NB4 (cell line): ENCODE data around the gene RELL2.
A peak's percentile ranks its signal among the peaks of the same experiment; 100 is the strongest.
"Not testable (repeated sequence)": the region's sequence is repeated elsewhere in the genome, so short reads cannot be mapped to it uniquely, and the experiment has no call there.

Experiments
- DNase-seq: peaks from one replicate; pipeline ENCODE4 v3.0.0; 2010; ENCODE audit warnings: low read depth
- H3K4me3 ChIP-seq: one replicate; pipeline ENCODE4 v1.5.1; 2011; ENCODE audit warnings: mild to moderate bottlenecking, low read depth, low read length, moderate library complexity
- MYC ChIP-seq: IDR thresholded peaks from 2 replicates; pipeline ENCODE4 v1.6.1; 2011; ENCODE audit warnings: low read depth, low read length
- POLR2A ChIP-seq: IDR thresholded peaks from 2 replicates; pipeline ENCODE4 v1.6.1; 2011; ENCODE audit warnings: mild to moderate bottlenecking; ENCODE audit not compliant: insufficient read length; ENCODE audit errors: extremely low read depth
- TF ChIP-seq, protein P1 (sequence below): IDR thresholded peaks from one replicate; pipeline ENCODE4 v1.5.1; 2012; ENCODE audit warnings: low read depth, low read length
- TF ChIP-seq, protein P2 (sequence below): IDR thresholded peaks from 2 replicates; pipeline ENCODE4 v1.6.1; 2011; ENCODE audit warnings: low read depth, low read length

Gene RELL2

DNA sequence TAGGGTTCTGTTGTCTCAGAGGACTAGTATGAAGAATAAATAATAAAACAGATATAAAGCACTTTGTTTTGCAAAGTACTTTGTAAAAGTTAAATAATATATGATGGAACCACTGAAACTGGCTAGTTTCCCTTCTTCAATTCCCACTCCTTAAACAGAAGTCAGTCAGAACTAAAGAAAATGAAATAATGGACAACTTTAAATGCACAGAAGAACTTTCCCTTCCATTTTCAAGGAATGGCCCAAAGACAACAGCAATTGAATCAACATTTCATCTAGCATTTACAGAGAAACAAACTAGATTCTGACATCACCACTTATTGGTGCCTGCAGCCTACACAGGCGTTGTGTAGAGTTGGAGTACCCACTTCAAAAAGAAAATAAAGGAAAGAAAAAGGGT, 34.2 kb upstream of the RELL2 start:
- no peak for DNase-seq
- TF ChIP-seq, protein P1, sequence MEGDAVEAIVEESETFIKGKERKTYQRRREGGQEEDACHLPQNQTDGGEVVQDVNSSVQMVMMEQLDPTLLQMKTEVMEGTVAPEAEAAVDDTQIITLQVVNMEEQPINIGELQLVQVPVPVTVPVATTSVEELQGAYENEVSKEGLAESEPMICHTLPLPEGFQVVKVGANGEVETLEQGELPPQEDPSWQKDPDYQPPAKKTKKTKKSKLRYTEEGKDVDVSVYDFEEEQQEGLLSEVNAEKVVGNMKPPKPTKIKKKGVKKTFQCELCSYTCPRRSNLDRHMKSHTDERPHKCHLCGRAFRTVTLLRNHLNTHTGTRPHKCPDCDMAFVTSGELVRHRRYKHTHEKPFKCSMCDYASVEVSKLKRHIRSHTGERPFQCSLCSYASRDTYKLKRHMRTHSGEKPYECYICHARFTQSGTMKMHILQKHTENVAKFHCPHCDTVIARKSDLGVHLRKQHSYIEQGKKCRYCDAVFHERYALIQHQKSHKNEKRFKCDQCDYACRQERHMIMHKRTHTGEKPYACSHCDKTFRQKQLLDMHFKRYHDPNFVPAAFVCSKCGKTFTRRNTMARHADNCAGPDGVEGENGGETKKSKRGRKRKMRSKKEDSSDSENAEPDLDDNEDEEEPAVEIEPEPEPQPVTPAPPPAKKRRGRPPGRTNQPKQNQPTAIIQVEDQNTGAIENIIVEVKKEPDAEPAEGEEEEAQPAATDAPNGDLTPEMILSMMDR = no peak
- TF ChIP-seq, protein P2, sequence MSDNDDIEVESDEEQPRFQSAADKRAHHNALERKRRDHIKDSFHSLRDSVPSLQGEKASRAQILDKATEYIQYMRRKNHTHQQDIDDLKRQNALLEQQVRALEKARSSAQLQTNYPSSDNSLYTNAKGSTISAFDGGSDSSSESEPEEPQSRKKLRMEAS = no peak
- no peak for TF ChIP-seq MYC
- no peak for TF ChIP-seq POLR2A
- peak overlapping the region; percentile 42 for H3K4me3 ChIP-seq

DNA sequence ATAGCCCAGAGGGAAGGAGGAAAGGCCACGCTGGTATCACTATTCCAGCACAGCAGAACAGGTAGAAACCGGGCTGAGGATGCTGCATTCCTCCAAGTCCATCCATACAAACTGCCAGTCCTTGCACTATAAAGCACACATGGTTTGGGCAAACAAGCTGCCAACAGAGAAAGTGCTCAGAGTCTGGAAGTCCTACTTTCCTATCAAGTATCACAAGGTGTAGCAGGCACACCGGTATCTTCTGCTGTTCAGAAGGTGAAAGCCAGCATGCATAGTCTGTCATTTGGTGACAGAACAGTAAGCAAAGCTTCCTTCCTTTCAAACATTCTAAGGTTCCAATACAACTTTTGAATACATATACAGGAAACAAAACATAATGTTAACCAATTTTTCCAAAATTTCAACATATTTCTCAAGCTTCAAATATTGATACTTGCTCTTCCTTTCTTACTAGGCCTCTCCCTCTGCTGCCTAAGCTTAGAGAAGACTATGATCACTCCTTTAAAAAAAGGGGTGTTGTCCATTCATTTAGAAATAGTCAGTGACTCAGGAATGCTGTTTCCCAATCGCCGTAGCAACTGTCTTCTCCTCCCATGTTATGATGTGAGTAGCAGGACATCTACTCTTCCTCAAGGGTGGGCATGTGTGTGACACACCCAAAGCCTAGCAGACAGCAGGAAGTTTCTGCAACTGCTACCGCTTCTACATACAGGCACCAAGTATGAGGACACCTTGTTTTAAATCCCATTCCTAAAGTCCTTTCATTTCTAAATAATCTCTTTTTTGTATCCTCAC, 32.7 kb upstream of the RELL2 start:
- TF ChIP-seq POLR2A (peak; percentile 28), MYC (no peak; the same call in 1 of the 2 replicates)
- TF ChIP-seq, protein P2 = peak; percentile 76
- peak; percentile 97 for DNase-seq
- peak overlapping the region; percentile 53 for H3K4me3 ChIP-seq

DNA sequence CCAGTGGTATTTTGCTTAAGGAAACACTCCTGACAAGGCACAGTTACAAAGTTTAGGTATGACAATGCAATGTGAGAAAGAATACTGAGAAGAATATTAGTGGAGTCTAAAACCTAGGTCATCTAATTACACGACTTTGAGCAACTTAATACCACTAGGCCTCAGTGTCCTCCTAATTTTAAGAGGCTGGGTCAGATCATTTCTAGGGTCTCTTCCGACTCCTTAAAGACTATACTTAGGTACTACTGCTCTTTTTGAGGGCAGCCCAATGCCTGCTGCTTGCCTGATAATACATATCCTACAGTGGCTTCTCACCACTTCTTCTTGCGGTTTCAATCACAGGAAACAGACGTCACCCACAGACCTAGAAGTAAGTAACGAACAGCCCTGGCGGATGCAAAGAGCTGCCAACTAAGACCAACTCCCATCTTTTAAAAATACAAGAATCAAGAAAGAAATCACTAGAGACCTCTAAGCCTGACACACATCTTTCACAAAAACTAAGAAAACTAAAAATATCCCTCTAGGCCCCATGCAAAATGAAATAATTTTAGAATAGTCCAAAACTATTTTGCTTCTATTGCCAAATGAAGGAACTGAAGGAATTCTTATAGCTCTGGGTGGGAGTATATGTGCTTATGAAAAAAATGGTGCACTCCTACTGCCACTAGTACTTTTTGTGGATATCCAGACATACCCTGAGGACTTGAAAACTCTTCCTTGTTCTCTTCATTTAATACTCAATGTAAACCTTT, 31.1 kb upstream of the RELL2 start:
- TF ChIP-seq, protein P1 = no peak
- TF ChIP-seq MYC = peak; percentile 52
- TF ChIP-seq, protein P2 = 0 out of 2 replicates have a peak, but pooled peaks have one; percentile 24
- peak; percentile 41 for TF ChIP-seq POLR2A
- peak; percentile 97 for DNase-seq
- peak overlapping the region; percentile 53 for H3K4me3 ChIP-seq

DNA sequence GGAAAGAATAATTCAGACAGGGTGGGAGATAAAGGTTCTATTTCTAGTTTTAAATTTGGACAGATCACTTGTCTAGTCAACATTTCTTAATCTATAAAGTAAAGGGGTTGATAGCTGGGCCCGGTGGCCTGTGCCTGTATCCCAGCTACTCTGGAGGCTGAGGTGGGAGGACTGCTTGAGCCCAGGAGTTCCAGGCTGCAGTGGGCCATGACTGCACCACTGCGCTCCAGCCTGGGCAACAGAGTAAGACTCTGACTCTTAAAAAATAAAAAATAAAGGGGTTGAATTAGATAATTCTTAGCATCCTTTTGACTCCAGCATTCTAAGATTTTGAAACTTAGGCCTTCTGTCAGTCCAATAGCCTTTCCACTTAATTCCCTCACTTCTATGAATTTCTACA, 28.8 kb upstream of the RELL2 start:
- H3K4me3 ChIP-seq = peak overlapping the region; percentile 25
- no peak for TF ChIP-seq POLR2A
- TF ChIP-seq, protein P1 = no peak
- TF ChIP-seq, protein P2 = no peak
- TF ChIP-seq MYC = no peak
- DNase-seq = no peak

DNA sequence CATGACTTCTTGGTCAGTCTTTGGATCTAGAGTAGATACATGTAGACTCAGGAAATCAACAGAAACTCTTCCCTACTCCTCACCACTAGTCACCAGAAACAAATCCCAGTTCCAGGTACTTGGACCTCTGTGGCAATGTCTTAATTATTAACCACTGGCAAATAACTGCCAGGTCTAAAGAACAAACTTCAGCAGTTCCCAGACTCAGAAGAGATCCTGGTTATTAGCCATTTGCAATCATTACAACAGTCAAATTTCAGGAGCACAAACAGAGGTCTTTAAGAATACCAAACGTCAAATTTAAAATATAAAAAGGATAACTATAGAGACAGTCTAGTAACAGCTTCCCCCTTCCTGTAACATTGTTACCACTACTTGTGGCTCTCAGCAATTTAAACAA, 28.2 kb upstream of the RELL2 start:
- DNase-seq = no peak
- no peak for TF ChIP-seq POLR2A
- TF ChIP-seq, protein P1 = no peak
- TF ChIP-seq, protein P2 = no peak
- peak overlapping the region; percentile 19 for H3K4me3 ChIP-seq

DNA sequence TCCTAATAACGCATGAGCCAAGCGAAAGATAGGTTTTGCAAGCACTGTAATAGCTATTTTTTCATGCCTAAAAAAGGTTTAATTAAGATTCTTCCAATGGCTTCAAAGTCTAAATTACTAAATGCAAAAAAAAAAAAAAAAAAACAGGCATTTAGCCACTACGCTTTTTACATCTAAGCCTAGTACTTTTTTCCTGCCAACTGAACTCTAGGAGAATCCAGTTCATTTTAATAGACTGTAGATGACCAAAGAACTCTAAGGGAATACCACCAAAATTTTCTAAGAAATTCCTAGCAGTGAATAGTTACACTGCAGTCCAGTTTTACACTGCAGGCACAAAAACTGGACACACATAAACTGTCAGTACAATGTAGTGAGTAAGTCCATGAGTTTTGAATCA, 27.8 kb upstream of the RELL2 start:
- H3K4me3 ChIP-seq = peak overlapping the region; percentile 19
- TF ChIP-seq, protein P1 = no peak
- no peak for TF ChIP-seq MYC
- TF ChIP-seq, protein P2 = no peak
- no peak for TF ChIP-seq POLR2A
- no peak for DNase-seq

DNA sequence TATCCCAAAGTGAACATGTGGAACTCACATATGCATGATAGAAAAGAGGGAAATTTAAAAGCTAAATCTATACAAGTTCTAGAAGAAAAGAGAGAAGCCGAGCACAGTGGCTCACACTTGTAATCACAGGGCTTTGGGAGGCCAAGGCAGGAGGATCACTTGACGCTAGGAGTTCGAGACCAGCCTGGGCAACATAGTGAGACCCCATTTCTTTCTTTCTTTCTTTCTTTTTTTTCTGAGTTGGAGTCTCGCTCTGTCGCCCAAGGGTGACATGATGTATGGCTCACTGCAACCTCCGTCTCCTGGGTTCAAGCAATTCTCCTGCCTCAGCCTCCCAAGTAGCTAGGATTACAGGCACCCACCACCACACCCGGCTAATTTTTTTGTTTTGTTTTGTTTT, 26.9 kb upstream of the RELL2 start:
- not testable (repeated sequence) for DNase-seq
- peak overlapping the region; percentile 19 for H3K4me3 ChIP-seq
